Activated CD4-positive, alpha-beta T cell treated with anti-CD3 and anti-CD28 coated beads for 36 hours (primary cell): ENCODE measurements around the gene MRPL55. TPM values are rescaled to one million over a fixed set of nuclear protein-coding genes. Genes with fewer than 3 reads are reported as not detected.

Experiments
- ATAC-seq: fragments of 200-7000 bp; cut with Tn5 transposase; one replicate; pipeline ENCODE4 v1.10.0; 2021; ENCODE audit warnings: mild to moderate bottlenecking, moderate library complexity
- CTCF ChIA-PET: fragments of 350-600 bp; sonication (Branson Sonifier 250); formaldehyde crosslinking; loops from one replicate; lab custom pipeline; 2021; ENCODE audit warnings: antibody characterized with exemption; lab: Charles Lee
- POLR2A ChIA-PET: fragments of 350-600 bp; sonication (Branson Sonifier 250); formaldehyde crosslinking; loops from one replicate; lab custom pipeline; 2021; ENCODE audit warnings: antibody characterized with exemption, inconsistent platforms; lab: Charles Lee
- DNase-seq: peaks from one replicate; pipeline ENCODE4 v3.0.0-alpha.2; 2020
- H3K27ac Mint-ChIP-seq: one replicate; pipeline ENCODE4 v1.8.0; 2021; ENCODE audit warnings: mixed read lengths
- H3K27me3 Mint-ChIP-seq: one replicate; pipeline ENCODE4 v1.8.0; 2021; ENCODE audit warnings: mixed read lengths
- H3K36me3 Mint-ChIP-seq: one replicate; pipeline ENCODE4 v1.8.0; 2021; ENCODE audit warnings: low read depth, mixed read lengths
- H3K4me1 Mint-ChIP-seq: one replicate; pipeline ENCODE4 v1.8.0; 2021; ENCODE audit warnings: mixed read lengths
- H3K4me3 Mint-ChIP-seq: one replicate; pipeline ENCODE4 v1.8.0; 2021; ENCODE audit warnings: mild to moderate bottlenecking, moderate library complexity, mixed read lengths
- H3K9me3 Mint-ChIP-seq: one replicate; pipeline ENCODE4 v1.8.0; 2021; ENCODE audit warnings: low read depth, mixed read lengths
- intact Hi-C, 2 experiments: fragments of 100-400 bp; cut with DNase I in 1 of 2; cut with micrococcal nuclease in 1 of 2; formaldehyde crosslinking; loops; one replicate each; pipeline versions ENCODE4 v1.14.2 to v1.15.1; 2022 to 2024; cut with DNase I, micrococcal nuclease
- total RNA-seq, 2 experiments: library from RNA; stranded (reverse); gene quantifications; one replicate each; pipeline ENCODE4 v1.2.3, GENCODE V29; 2021

MRPL55 gene
- total RNA-seq, 2 experiments from 2014 or later: 51.0 to 57.7 TPM

- Mint-ChIP-seq H3K4me1 (no peaks in the 10 kb centered on the region), H3K27me3 (peaks cover 8% of the 10 kb centered on the region), H3K27ac (no peak overlapping the region), H3K9me3 (no peaks in the 10 kb centered on the region), H3K4me3 (no peak overlapping the region), H3K36me3 (no peaks in the 10 kb centered on the region)
- intact Hi-C loops: no loop called here
- CTCF ChIA-PET: interaction anchor here (1.1 kb wide), 1 partner anchor 100 kb away, joined by 3 read pairs; no protein-coding TSS in a partner anchor
- POLR2A ChIA-PET: interaction anchor here (0.7 kb wide), 1 partner anchor 1264 kb away, joined by 4 read pairs; no protein-coding TSS in a partner anchor
- ATAC-seq (no peak), DNase-seq (no peak)
Observed at GRCh38 chr1:228066416-228066815, 42.7 kb downstream of the MRPL55 start.

- CTCF ChIA-PET: no interaction called here
- ATAC-seq (no peak), DNase-seq (no peak)
- no peaks in the 10 kb centered on the region for H3K9me3 Mint-ChIP-seq
- H3K27me3 Mint-ChIP-seq: peaks cover 14% of the 10 kb centered on the region
- H3K4me1 Mint-ChIP-seq: peaks cover 3% of the 10 kb centered on the region
- no peak overlapping the region for H3K4me3 Mint-ChIP-seq
- intact Hi-C loops: no loop called here
- H3K36me3 Mint-ChIP-seq: no peaks in the 10 kb centered on the region
- POLR2A ChIA-PET: interaction anchor here (0.7 kb wide), 1 partner anchor 1265 kb away, joined by 4 read pairs; no protein-coding TSS in a partner anchor
- H3K27ac Mint-ChIP-seq: no peak overlapping the region
Observed at GRCh38 chr1:228065543-228066347, 43.4 kb downstream of the MRPL55 start.

GRCh38 chr1:228064741-228065542 is 44.2 kb downstream of the MRPL55 start:
- no peaks in the 10 kb centered on the region for H3K9me3 Mint-ChIP-seq
- intact Hi-C loops: no loop called here
- no peak overlapping the region for H3K4me3 Mint-ChIP-seq
- peaks cover 14% of the 10 kb centered on the region for H3K27me3 Mint-ChIP-seq
- DNase-seq (no peak), ATAC-seq (no peak)
- H3K27ac Mint-ChIP-seq: no peak overlapping the region
- no peaks in the 10 kb centered on the region for H3K36me3 Mint-ChIP-seq
- POLR2A ChIA-PET: no interaction called here
- CTCF ChIA-PET: no interaction called here
- peaks cover 4% of the 10 kb centered on the region for H3K4me1 Mint-ChIP-seq

DNA sequence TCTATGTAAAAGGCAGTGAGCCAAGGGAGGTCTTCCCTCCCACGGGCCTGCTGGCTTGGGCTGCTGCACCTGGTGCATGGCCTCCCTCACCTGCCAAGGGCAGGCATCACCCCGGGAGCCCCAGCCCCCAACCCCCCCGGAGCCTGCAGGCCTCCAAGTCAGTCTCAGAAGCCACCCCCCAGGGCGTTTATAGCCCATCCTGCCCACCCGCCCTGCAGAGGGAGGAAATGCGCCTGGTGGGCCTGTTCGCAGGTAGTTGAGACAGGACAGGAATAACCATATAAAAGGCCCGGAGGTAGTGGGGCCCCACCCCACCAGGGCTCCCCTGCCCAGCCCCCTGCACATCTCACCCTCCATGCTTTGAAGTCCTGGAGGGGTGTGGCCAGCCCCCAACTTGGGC is 44.8 kb downstream of the MRPL55 start:
- H3K36me3 Mint-ChIP-seq: no peaks in the 10 kb centered on the region
- ATAC-seq (no peak), DNase-seq (no peak)
- ChIA-PET CTCF (no interaction called here), POLR2A (no interaction called here)
- peaks cover 9% of the 10 kb centered on the region for H3K4me1 Mint-ChIP-seq
- intact Hi-C loops: no loop called here
- H3K9me3 Mint-ChIP-seq: no peaks in the 10 kb centered on the region
- H3K27ac Mint-ChIP-seq: no peak overlapping the region
- H3K4me3 Mint-ChIP-seq: no peak overlapping the region
- H3K27me3 Mint-ChIP-seq: peaks cover 14% of the 10 kb centered on the region

GRCh38 chr1:228063251-228064191 is 45.6 kb downstream of the MRPL55 start:
- Mint-ChIP-seq H3K9me3 (no peaks in the 10 kb centered on the region), H3K4me1 (peaks cover 9% of the 10 kb centered on the region), H3K27ac (no peak overlapping the region), H3K27me3 (peaks cover 16% of the 10 kb centered on the region), H3K4me3 (no peak overlapping the region), H3K36me3 (no peaks in the 10 kb centered on the region)
- intact Hi-C loops: no loop called here
- ChIA-PET CTCF (interaction anchor here (0.6 kb wide), 1 partner anchor 24 kb away, joined by 4 read pairs; no protein-coding TSS in a partner anchor), POLR2A (no interaction called here)
- ATAC-seq (no peak), DNase-seq (no peak)

DNA sequence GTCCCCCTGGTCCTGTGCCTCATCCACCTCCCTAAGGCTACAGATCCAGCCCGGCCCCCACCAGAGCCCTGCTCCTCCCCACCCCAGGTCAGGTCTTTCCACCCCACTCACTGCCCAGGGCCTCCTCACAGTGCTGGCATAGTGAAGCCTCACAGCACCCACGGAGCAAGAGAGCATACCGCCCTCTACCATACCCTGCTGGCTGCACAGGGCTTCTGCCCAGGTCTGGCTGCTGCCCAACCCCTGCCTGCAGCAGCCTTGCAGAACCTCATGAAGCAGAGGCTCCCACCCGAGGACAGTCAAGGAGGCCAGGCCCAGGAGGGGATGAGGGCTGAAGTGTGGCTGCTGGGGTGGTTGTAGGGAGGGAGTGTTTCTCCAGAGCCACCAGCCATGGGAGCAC is 46.3 kb downstream of the MRPL55 start:
- ATAC-seq: no peak
- Mint-ChIP-seq H3K36me3 (no peaks in the 10 kb centered on the region), H3K4me3 (no peak overlapping the region), H3K27ac (no peak overlapping the region), H3K9me3 (no peaks in the 10 kb centered on the region), H3K27me3 (peaks cover 21% of the 10 kb centered on the region), H3K4me1 (peaks cover 9% of the 10 kb centered on the region)
- CTCF ChIA-PET: interaction anchor here (0.6 kb wide), 1 partner anchor 23 kb away, joined by 4 read pairs; no protein-coding TSS in a partner anchor
- DNase-seq: no peak
- POLR2A ChIA-PET: no interaction called here
- intact Hi-C loops: no loop called here

- no peaks in the 10 kb centered on the region for H3K36me3 Mint-ChIP-seq
- no peaks in the 10 kb centered on the region for H3K9me3 Mint-ChIP-seq
- H3K27me3 Mint-ChIP-seq: peaks cover 24% of the 10 kb centered on the region
- H3K27ac Mint-ChIP-seq: no peak overlapping the region
- ChIA-PET POLR2A (no interaction called here), CTCF (interaction anchor here (0.6 kb wide), 1 partner anchor 22 kb away, joined by 4 read pairs; no protein-coding TSS in a partner anchor)
- DNase-seq (no peak), ATAC-seq (no peak)
- intact Hi-C loops: no loop called here
- H3K4me3 Mint-ChIP-seq: no peak overlapping the region
- H3K4me1 Mint-ChIP-seq: peaks cover 9% of the 10 kb centered on the region
Observed at GRCh38 chr1:228062085-228062791, 46.9 kb downstream of the MRPL55 start.

- ATAC-seq: no peak
- H3K36me3 Mint-ChIP-seq: no peaks in the 10 kb centered on the region
- no peak for DNase-seq
- H3K9me3 Mint-ChIP-seq: no peaks in the 10 kb centered on the region
- H3K4me3 Mint-ChIP-seq: no peak overlapping the region
- no peak overlapping the region for H3K27ac Mint-ChIP-seq
- ChIA-PET POLR2A (no interaction called here), CTCF (no interaction called here)
- intact Hi-C loops: no loop called here
- H3K27me3 Mint-ChIP-seq: peaks cover 25% of the 10 kb centered on the region
- H3K4me1 Mint-ChIP-seq: peaks cover 9% of the 10 kb centered on the region
Observed at GRCh38 chr1:228061411-228062084, 47.6 kb downstream of the MRPL55 start.

DNA sequence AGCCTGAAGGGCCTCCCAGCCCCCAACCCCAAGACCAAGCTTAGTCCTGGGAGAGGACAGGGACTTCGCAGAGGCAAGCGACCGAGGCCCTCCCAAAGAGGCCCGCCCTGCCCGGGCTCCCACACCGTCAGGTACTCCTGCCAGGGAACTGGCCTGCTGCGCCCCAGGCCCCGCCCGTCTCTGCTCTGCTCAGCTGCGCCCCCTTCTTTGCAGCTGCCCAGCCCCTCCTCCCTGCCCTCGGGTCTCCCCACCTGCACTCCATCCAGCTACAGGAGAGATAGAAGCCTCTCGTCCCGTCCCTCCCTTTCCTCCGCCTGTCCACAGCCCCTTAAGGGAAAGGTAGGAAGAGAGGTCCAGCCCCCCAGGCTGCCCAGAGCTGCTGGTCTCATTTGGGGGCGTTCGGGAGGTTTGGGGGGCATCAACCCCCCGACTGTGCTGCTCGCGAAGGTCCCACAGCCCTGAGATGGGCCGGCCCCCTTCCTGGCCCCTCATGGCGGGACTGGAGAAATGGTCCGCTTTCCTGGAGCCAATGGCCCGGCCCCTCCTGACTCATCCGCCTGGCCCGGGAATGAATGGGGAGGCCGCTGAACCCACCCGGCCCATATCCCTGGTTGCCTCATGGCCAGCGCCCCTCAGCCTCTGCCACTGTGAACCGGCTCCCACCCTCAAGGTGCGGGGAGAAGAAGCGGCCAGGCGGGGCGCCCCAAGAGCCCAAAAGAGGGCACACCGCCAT is 48.5 kb downstream of the MRPL55 start:
- Mint-ChIP-seq H3K27me3 (peaks cover 29% of the 10 kb centered on the region), H3K9me3 (no peaks in the 10 kb centered on the region), H3K36me3 (no peaks in the 10 kb centered on the region), H3K4me3 (no peak overlapping the region), H3K4me1 (peaks cover 9% of the 10 kb centered on the region), H3K27ac (no peak overlapping the region)
- ChIA-PET POLR2A (interaction anchor here (0.6 to 1.2 kb wide), 2 partner anchors 22 to 24 kb away, joined by 3 read pairs; partner anchors contain the start of gene ARF1), CTCF (no interaction called here)
- ATAC-seq (no peak), DNase-seq (no peak)
- intact Hi-C loops: loop anchor here in 1 of 2 experiments (1.0 kb wide), 1 partner anchor 272 kb away; no protein-coding TSS in a partner anchor
